Activated naive CD8-positive, alpha-beta T cell treated with anti-CD3 and anti-CD28 coated beads, Interleukin-2, amount 50 U/mL, for 24 hours (primary cell): Measurements from ENCODE around the gene ARHGEF12.

ENCODE experiments used
- ATAC-seq: fragments of 150-1000 bp; cut with Tn5 transposase; one replicate; pipeline ENCODE4 v1.10.0; 2021
- DNase-seq: peaks from one replicate; pipeline ENCODE4 v3.0.0; 2021
- H3K27ac Mint-ChIP-seq: one replicate; pipeline ENCODE4 v1.8.0; 2021; ENCODE audit warnings: mild to moderate bottlenecking, mixed read lengths
- H3K27me3 Mint-ChIP-seq: one replicate; pipeline ENCODE4 v1.8.0; 2021; ENCODE audit warnings: mixed read lengths
- H3K36me3 Mint-ChIP-seq: one replicate; pipeline ENCODE4 v1.8.0; 2021; ENCODE audit warnings: low read depth, mixed read lengths
- H3K4me1 Mint-ChIP-seq: one replicate; pipeline ENCODE4 v1.8.0; 2021; ENCODE audit warnings: mixed read lengths
- H3K4me3 Mint-ChIP-seq: one replicate; pipeline ENCODE4 v1.8.0; 2021; ENCODE audit warnings: mild to moderate bottlenecking, moderate library complexity, mixed read lengths
- H3K9me3 Mint-ChIP-seq: one replicate; pipeline ENCODE4 v1.8.0; 2021; ENCODE audit warnings: mixed read lengths

Gene ARHGEF12

GRCh38 chr11:120383518-120384155 lies 47.4 kb downstream of the ARHGEF12 start:
- H3K9me3 Mint-ChIP-seq: peaks cover 3% of the 10 kb centered on the region
- H3K36me3 Mint-ChIP-seq: peaks cover 3% of the 10 kb centered on the region
- H3K27me3 Mint-ChIP-seq: peaks cover 24% of the 10 kb centered on the region
- H3K4me1 Mint-ChIP-seq: no peaks in the 10 kb centered on the region
- H3K4me3 Mint-ChIP-seq: no peak overlapping the region
- ATAC-seq (no peak), DNase-seq (no peak)
- H3K27ac Mint-ChIP-seq: no peak overlapping the region

- H3K9me3 Mint-ChIP-seq: peaks cover 3% of the 10 kb centered on the region
- peaks cover 27% of the 10 kb centered on the region for H3K27me3 Mint-ChIP-seq
- H3K4me1 Mint-ChIP-seq: no peaks in the 10 kb centered on the region
- no peak overlapping the region for H3K4me3 Mint-ChIP-seq
- no peaks in the 10 kb centered on the region for H3K36me3 Mint-ChIP-seq
- no peak overlapping the region for H3K27ac Mint-ChIP-seq
- DNase-seq (no peak), ATAC-seq (no peak)
Measured at GRCh38 chr11:120384476-120384875, 48.3 kb downstream of the ARHGEF12 start.

DNA sequence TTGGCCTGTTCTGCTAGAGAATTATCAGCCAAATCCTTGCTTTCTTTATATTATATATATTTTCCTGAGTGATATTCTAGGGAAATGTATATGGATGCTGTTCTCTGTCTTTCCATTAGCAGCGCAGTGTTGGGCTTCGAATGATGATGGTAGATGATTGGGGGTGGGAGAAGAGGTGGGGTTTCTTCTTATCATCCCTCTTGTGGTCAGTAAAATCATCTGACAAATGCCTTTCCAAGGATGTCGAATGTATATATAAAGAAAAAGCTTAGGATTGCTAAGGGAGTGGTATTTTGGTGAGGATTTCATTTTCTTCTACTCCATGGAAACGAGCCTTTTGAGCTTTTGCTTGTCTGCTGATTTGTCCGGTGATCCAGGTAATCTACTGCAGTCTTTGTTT lies 48.9 kb downstream of the ARHGEF12 start:
- Mint-ChIP-seq H3K27ac (no peak overlapping the region), H3K36me3 (peaks cover 4% of the 10 kb centered on the region), H3K4me1 (no peaks in the 10 kb centered on the region), H3K27me3 (peaks cover 32% of the 10 kb centered on the region), H3K4me3 (no peak overlapping the region), H3K9me3 (peaks cover 9% of the 10 kb centered on the region)
- ATAC-seq (no peak), DNase-seq (no peak)

- H3K9me3 Mint-ChIP-seq: peaks cover 12% of the 10 kb centered on the region
- H3K27ac Mint-ChIP-seq: no peak overlapping the region
- no peaks in the 10 kb centered on the region for H3K4me1 Mint-ChIP-seq
- peaks cover 4% of the 10 kb centered on the region for H3K36me3 Mint-ChIP-seq
- peaks cover 34% of the 10 kb centered on the region for H3K27me3 Mint-ChIP-seq
- H3K4me3 Mint-ChIP-seq: no peak overlapping the region
- ATAC-seq (no peak), DNase-seq (no peak)
Measured at GRCh38 chr11:120385655-120386054, 49.4 kb downstream of the ARHGEF12 start.

DNA sequence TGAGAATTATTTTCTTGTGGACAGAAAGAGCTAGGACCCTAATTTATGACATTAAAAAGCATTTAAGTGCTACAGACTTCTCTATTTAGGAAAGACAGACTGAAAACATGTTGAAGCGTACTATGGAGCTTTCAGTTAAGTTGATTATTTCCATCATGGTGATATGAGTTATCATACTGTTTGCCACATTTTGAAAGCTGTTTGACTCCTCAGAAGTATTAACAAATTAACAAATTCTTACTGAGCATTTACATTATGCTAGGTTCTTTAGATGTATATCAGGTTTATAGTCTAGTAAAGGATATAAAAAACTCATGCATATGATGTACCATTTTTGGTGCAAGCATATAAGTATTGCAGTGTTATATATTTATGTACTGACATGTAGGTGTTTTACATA lies 50.1 kb downstream of the ARHGEF12 start:
- DNase-seq (no peak), ATAC-seq (no peak)
- Mint-ChIP-seq H3K9me3 (peaks cover 12% of the 10 kb centered on the region), H3K4me3 (no peak overlapping the region), H3K36me3 (peaks cover 4% of the 10 kb centered on the region), H3K4me1 (no peaks in the 10 kb centered on the region), H3K27ac (no peak overlapping the region), H3K27me3 (peaks cover 32% of the 10 kb centered on the region)

DNA sequence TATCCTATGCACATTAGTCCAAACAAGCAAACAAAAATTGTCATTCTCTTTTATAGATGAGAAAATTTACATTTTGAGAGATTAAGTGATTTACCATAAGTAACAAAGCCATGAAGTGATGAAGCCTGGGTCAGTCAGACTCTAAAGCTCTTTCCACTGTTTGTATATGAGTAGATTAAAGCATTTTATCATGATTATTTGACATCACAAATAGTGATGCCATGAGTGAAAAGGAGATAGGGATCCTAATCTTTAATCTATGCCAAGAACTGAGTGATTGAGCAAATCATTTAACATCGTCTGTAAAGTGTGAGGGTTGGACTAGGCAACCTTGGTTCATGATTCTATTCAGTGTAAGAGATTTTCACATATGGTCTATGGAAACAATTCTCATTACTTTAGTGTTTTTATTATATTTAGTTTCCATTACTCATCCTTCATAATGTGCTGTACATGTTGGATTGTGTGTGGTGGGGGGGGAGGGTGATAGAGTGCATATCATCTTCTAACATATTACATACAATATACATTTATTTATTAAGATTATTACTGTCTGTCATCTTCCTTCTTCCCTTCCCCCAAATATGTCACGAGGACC lies 50.7 kb downstream of the ARHGEF12 start:
- DNase-seq (no peak), ATAC-seq (no peak)
- H3K27me3 Mint-ChIP-seq: peaks cover 30% of the 10 kb centered on the region
- peaks cover 12% of the 10 kb centered on the region for H3K9me3 Mint-ChIP-seq
- H3K27ac Mint-ChIP-seq: no peak overlapping the region
- H3K4me1 Mint-ChIP-seq: no peaks in the 10 kb centered on the region
- peaks cover 4% of the 10 kb centered on the region for H3K36me3 Mint-ChIP-seq
- no peak overlapping the region for H3K4me3 Mint-ChIP-seq

GRCh38 chr11:120388261-120388660 lies 52.0 kb downstream of the ARHGEF12 start:
- Mint-ChIP-seq H3K4me3 (no peak overlapping the region), H3K4me1 (no peaks in the 10 kb centered on the region), H3K27me3 (peaks cover 36% of the 10 kb centered on the region), H3K27ac (no peak overlapping the region), H3K36me3 (peaks cover 4% of the 10 kb centered on the region), H3K9me3 (peaks cover 12% of the 10 kb centered on the region)
- no peak for ATAC-seq
- DNase-seq: no peak

DNA sequence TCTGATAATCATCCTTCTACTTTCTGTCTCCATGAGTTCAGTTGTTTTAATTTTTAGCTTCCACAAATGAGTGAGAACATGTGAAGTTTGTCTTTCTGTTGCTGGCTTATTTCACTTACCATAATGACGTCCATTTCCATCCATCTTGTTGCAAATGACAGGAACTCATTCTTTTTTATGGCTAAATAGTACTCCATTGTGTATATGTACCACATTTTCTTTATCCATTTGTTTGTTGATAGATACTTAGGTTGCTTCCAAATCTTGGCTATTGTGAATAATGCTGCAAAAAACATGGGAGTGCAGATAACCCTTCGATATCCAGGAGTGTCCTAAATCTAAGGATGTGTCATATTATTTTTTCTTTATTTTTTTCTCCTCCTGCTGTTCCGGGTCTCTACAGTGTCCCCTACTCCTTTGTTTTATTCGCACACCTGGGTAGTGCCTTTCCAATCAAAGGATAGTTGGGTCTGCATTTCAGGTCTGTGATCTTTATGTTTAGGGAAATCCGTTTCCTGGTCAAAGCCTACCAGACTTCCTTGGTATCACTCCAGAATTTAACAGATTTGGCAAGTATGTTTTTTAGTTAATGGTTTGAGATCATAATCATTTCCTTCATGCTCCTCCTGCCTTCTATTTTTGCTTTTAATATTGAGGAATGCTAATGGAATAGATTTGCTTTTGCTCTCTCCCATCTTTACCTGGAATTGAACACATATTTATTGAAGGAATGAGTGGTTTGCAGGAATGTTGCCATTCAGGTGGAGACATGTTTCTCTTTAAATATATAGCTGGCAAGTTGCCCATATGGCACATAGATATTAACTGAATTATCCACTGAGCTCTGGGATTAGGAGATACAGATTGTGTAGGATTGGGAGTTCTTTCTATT lies 53.7 kb downstream of the ARHGEF12 start:
- H3K27me3 Mint-ChIP-seq: peaks cover 28% of the 10 kb centered on the region

DNA sequence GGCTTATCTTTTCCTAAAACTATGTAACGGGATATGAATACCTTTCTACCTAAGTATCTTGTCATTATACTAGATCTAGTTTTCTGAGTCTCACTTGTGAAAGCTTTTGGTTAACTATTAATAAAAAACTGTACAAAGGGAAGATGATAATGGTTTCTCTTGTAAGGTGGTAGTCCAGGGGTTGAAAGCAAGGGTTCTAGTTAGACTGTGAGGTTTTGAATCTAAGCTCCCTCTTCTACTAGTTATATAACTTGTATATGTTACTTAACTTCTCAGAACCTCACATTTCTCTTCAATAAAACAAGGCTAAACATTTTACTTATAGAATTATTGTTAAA lies 54.3 kb downstream of the ARHGEF12 start:
- ATAC-seq (no peak), DNase-seq (no peak)
- H3K27me3 Mint-ChIP-seq: peaks cover 29% of the 10 kb centered on the region
- no peak overlapping the region for H3K4me3 Mint-ChIP-seq
- peaks cover 4% of the 10 kb centered on the region for H3K36me3 Mint-ChIP-seq
- H3K27ac Mint-ChIP-seq: no peak overlapping the region
- H3K9me3 Mint-ChIP-seq: peaks cover 12% of the 10 kb centered on the region
- no peaks in the 10 kb centered on the region for H3K4me1 Mint-ChIP-seq

More for the DNA sequence above, 53.7 kb downstream of the ARHGEF12 start:
- Mint-ChIP-seq H3K4me1 (no peaks in the 10 kb centered on the region), H3K36me3 (peaks cover 4% of the 10 kb centered on the region), H3K4me3 (no peak overlapping the region), H3K9me3 (peaks cover 12% of the 10 kb centered on the region), H3K27ac (no peak overlapping the region)
- DNase-seq (no peak), ATAC-seq (no peak)

- no peak for ATAC-seq
- peaks cover 12% of the 10 kb centered on the region for H3K9me3 Mint-ChIP-seq
- H3K27me3 Mint-ChIP-seq: peaks cover 29% of the 10 kb centered on the region
- no peak for DNase-seq
- peaks cover 4% of the 10 kb centered on the region for H3K36me3 Mint-ChIP-seq
- no peak overlapping the region for H3K27ac Mint-ChIP-seq
- H3K4me1 Mint-ChIP-seq: no peaks in the 10 kb centered on the region
- H3K4me3 Mint-ChIP-seq: no peak overlapping the region
Measured at GRCh38 chr11:120391292-120391691, 55.1 kb downstream of the ARHGEF12 start.

GRCh38 chr11:120391854-120392253 lies 55.6 kb downstream of the ARHGEF12 start:
- H3K4me1 Mint-ChIP-seq: no peaks in the 10 kb centered on the region
- H3K27ac Mint-ChIP-seq: no peak overlapping the region
- peaks cover 27% of the 10 kb centered on the region for H3K27me3 Mint-ChIP-seq
- H3K9me3 Mint-ChIP-seq: peaks cover 12% of the 10 kb centered on the region
- no peak overlapping the region for H3K4me3 Mint-ChIP-seq
- ATAC-seq (no peak), DNase-seq (no peak)
- H3K36me3 Mint-ChIP-seq: peaks cover 4% of the 10 kb centered on the region

- DNase-seq (no peak), ATAC-seq (no peak)
- H3K27me3 Mint-ChIP-seq: peaks cover 26% of the 10 kb centered on the region
- H3K9me3 Mint-ChIP-seq: peaks cover 12% of the 10 kb centered on the region
- no peak overlapping the region for H3K27ac Mint-ChIP-seq
- no peak overlapping the region for H3K4me3 Mint-ChIP-seq
- H3K36me3 Mint-ChIP-seq: peaks cover 4% of the 10 kb centered on the region
- H3K4me1 Mint-ChIP-seq: no peaks in the 10 kb centered on the region
Measured at GRCh38 chr11:120392314-120392713, 56.1 kb downstream of the ARHGEF12 start.

- peaks cover 26% of the 10 kb centered on the region for H3K27me3 Mint-ChIP-seq
- peaks cover 12% of the 10 kb centered on the region for H3K9me3 Mint-ChIP-seq
- DNase-seq (no peak), ATAC-seq (no peak)
- no peak overlapping the region for H3K27ac Mint-ChIP-seq
- H3K36me3 Mint-ChIP-seq: peaks cover 4% of the 10 kb centered on the region
- no peak overlapping the region for H3K4me3 Mint-ChIP-seq
- H3K4me1 Mint-ChIP-seq: no peaks in the 10 kb centered on the region
Measured at GRCh38 chr11:120392793-120393192, 56.6 kb downstream of the ARHGEF12 start.

- no peaks in the 10 kb centered on the region for H3K4me1 Mint-ChIP-seq
- H3K36me3 Mint-ChIP-seq: peaks cover 4% of the 10 kb centered on the region
- no peak for DNase-seq
- H3K27me3 Mint-ChIP-seq: peaks cover 24% of the 10 kb centered on the region
- H3K9me3 Mint-ChIP-seq: peaks cover 12% of the 10 kb centered on the region
- ATAC-seq: no peak
- H3K4me3 Mint-ChIP-seq: no peak overlapping the region
- H3K27ac Mint-ChIP-seq: no peak overlapping the region
Measured at GRCh38 chr11:120394119-120394518, 57.9 kb downstream of the ARHGEF12 start.

DNA sequence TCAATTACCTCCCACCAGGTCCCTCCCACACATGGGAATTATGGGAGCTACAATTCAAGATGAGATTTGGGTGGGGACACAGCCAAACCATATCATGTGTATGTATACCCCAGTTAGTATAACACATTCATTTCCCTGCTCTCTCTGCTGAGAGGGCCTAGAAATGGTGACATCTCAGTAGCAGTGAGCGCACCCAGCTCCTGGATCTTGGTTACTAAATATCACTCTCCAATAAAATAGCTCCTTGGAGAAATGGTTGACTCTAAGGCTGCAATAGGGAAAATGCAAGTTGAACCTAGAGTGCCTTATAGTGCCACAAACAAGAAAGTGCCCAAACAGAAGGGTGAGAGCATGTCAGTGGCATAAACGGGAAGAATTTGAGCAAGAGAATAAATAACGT lies 59.6 kb downstream of the ARHGEF12 start:
- peaks cover 1% of the 10 kb centered on the region for H3K4me1 Mint-ChIP-seq
- H3K27me3 Mint-ChIP-seq: peaks cover 18% of the 10 kb centered on the region
- H3K27ac Mint-ChIP-seq: no peak overlapping the region

More for the DNA sequence above, 59.6 kb downstream of the ARHGEF12 start:
- no peaks in the 10 kb centered on the region for H3K9me3 Mint-ChIP-seq
- ATAC-seq (no peak), DNase-seq (no peak)
- H3K4me3 Mint-ChIP-seq: no peak overlapping the region
- H3K36me3 Mint-ChIP-seq: no peaks in the 10 kb centered on the region
